OCI-LY1 (cell line): Measurements from ENCODE around the gene ADGRD2.

Experiments
- H2AFZ ChIP-seq: fragments of 200-600 bp; sonication (generic), shearing (Covaris generic); 2 replicates; pipeline ENCODE4 v1.6.0; 2014; ENCODE audit warnings: antibody characterized with exemption, mild to moderate bottlenecking, low read length
- H3F3A ChIP-seq: fragments of 200-600 bp; sonication (generic), shearing (Covaris generic); 2 replicates; pipeline ENCODE4 v1.6.0; 2014; ENCODE audit warnings: mild to moderate bottlenecking, antibody characterized with exemption, low read length, moderate library complexity; ENCODE audit not compliant: insufficient read depth
- H3K27ac ChIP-seq: fragments of 200-600 bp; sonication (generic); 2 replicates; pipeline ENCODE4 v1.5.1; 2014; ENCODE audit warnings: low read length, mixed run types, mild to moderate bottlenecking, low read depth; ENCODE audit not compliant: poor library complexity, severe bottlenecking
- H3K27me3 ChIP-seq: fragments of 200-600 bp; sonication (generic); 2 replicates; pipeline ENCODE4 v1.6.0; 2014; ENCODE audit warnings: antibody characterized with exemption, mild to moderate bottlenecking, low read length, moderate library complexity; ENCODE audit not compliant: insufficient read depth
- H3K36me3 ChIP-seq: fragments of 200-600 bp; sonication (generic); 2 replicates; pipeline ENCODE4 v1.6.1; 2014; ENCODE audit warnings: mild to moderate bottlenecking, antibody characterized with exemption, low read length, moderate library complexity, mixed read lengths; ENCODE audit not compliant: insufficient read depth
- H3K4me1 ChIP-seq: fragments of 200-600 bp; sonication (generic); 2 replicates; pipeline ENCODE4 v1.5.1; 2014; ENCODE audit warnings: mild to moderate bottlenecking, low read length, moderate library complexity; ENCODE audit not compliant: insufficient read depth, severe bottlenecking
- H3K4me2 ChIP-seq: fragments of 200-600 bp; sonication (generic), shearing (Covaris generic); 2 replicates; pipeline ENCODE4 v1.6.1; 2014; ENCODE audit warnings: low read length
- H3K4me3 ChIP-seq: fragments of 200-600 bp; sonication (generic); 2 replicates; pipeline ENCODE4 v1.5.1; 2014; ENCODE audit warnings: low read length, low read depth, mild to moderate bottlenecking, mixed read lengths; ENCODE audit not compliant: poor library complexity, severe bottlenecking
- H3K79me2 ChIP-seq: fragments of 200-600 bp; shearing (Covaris generic); 2 replicates; pipeline ENCODE4 v1.6.1; 2016; ENCODE audit warnings: mixed run types, low read length, mixed read lengths; ENCODE audit not compliant: insufficient read depth
- H3K9ac ChIP-seq: fragments of 200-600 bp; sonication (generic), shearing (Covaris generic); 2 replicates; pipeline ENCODE4 v1.6.1; 2014; ENCODE audit warnings: mild to moderate bottlenecking, low read length, mixed read lengths
- H3K9me2 ChIP-seq: fragments of 200-600 bp; sonication (generic), shearing (Covaris generic); 2 replicates; pipeline ENCODE4 v1.6.1; 2014; ENCODE audit warnings: low read depth, mild to moderate bottlenecking, low read length, mixed read lengths
- H3K9me3 ChIP-seq: fragments of 200-600 bp; shearing (Covaris generic); 2 replicates; pipeline ENCODE4 v1.6.1; 2014; ENCODE audit warnings: low read length, mixed read lengths
- H4K20me1 ChIP-seq: fragments of 200-600 bp; sonication (generic), shearing (Covaris generic); 2 replicates; pipeline ENCODE4 v1.6.0; 2016; ENCODE audit warnings: mild to moderate bottlenecking, low read length; ENCODE audit not compliant: insufficient read depth
- EZH2 ChIP-seq: fragments of 200-600 bp; sonication (generic), shearing (Covaris generic); IDR thresholded peaks from 2 replicates; pipeline ENCODE4 v1.8.0; 2017; ENCODE audit warnings: borderline replicate concordance, mixed run types, mild to moderate bottlenecking, antibody characterized with exemption, low read length, moderate library complexity, mixed read lengths
- TF ChIP-seq, protein P1 (sequence below): fragments of 200-600 bp; sonication (generic), shearing (Covaris generic); IDR thresholded peaks from 2 replicates; pipeline ENCODE4 v1.5.1; 2017; ENCODE audit warnings: mild to moderate bottlenecking, antibody characterized with exemption, low read length, moderate library complexity, mixed read lengths

ADGRD2 gene

DNA sequence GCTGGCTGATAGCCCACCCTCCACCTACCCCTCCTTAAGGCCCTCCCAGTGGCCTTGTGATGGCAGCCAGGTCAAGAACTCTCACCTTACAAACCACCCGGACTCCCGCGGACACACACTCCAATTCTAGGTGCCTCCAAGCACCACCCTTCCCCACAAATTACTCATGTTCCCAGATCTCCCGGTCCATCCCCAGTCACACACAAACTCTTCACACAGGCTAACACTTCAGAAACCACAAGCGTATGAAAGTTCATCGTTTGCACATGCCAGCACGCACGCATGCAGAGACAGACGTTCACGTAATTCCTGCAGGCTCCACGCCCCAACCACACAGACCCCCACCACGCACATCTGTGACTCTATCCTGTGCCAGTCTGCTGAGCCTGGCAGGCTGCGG is 39.0 kb downstream of the ADGRD2 start:
- H3K36me3 ChIP-seq, result no peaks in the 10 kb centered on the region
- H3K27ac ChIP-seq, result no peak overlapping the region
- H3K4me1 ChIP-seq, result no peaks in the 10 kb centered on the region
- H3F3A ChIP-seq, result no peaks in the 10 kb centered on the region
- TF ChIP-seq, protein P1, sequence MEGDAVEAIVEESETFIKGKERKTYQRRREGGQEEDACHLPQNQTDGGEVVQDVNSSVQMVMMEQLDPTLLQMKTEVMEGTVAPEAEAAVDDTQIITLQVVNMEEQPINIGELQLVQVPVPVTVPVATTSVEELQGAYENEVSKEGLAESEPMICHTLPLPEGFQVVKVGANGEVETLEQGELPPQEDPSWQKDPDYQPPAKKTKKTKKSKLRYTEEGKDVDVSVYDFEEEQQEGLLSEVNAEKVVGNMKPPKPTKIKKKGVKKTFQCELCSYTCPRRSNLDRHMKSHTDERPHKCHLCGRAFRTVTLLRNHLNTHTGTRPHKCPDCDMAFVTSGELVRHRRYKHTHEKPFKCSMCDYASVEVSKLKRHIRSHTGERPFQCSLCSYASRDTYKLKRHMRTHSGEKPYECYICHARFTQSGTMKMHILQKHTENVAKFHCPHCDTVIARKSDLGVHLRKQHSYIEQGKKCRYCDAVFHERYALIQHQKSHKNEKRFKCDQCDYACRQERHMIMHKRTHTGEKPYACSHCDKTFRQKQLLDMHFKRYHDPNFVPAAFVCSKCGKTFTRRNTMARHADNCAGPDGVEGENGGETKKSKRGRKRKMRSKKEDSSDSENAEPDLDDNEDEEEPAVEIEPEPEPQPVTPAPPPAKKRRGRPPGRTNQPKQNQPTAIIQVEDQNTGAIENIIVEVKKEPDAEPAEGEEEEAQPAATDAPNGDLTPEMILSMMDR, result no peak
- TF ChIP-seq EZH2, result no peak
- H3K79me2 ChIP-seq, result no peaks in the 10 kb centered on the region
- H2AFZ ChIP-seq, result no peak overlapping the region
- H3K9me3 ChIP-seq, result no peaks in the 10 kb centered on the region
- no peak overlapping the region for H3K4me3 ChIP-seq
- no peak overlapping the region for H3K4me2 ChIP-seq
- 0 out of 2 replicates have a peak, but pooled peaks cover 5% of the 10 kb centered on the region for H3K27me3 ChIP-seq
- no peak overlapping the region for H3K9ac ChIP-seq
- H3K9me2 ChIP-seq, result no peaks in the 10 kb centered on the region
- no peaks in the 10 kb centered on the region for H4K20me1 ChIP-seq

- Histone ChIP-seq H3F3A (no peaks in the 10 kb centered on the region), H3K27me3 (0 out of 2 replicates have a peak, but pooled peaks cover 5% of the 10 kb centered on the region), H3K9ac (no peak overlapping the region), H3K4me2 (no peak overlapping the region), H3K4me3 (no peak overlapping the region), H3K9me2 (no peaks in the 10 kb centered on the region), H3K27ac (no peak overlapping the region), H2AFZ (no peak overlapping the region), H3K79me2 (no peaks in the 10 kb centered on the region), H4K20me1 (no peaks in the 10 kb centered on the region), H3K9me3 (no peaks in the 10 kb centered on the region), H3K4me1 (no peaks in the 10 kb centered on the region), H3K36me3 (no peaks in the 10 kb centered on the region)
- no peak for TF ChIP-seq EZH2
- TF ChIP-seq, protein P1, result no peak
Observed at GRCh38 chr9:124490004-124490403, 39.8 kb downstream of the ADGRD2 start.

DNA sequence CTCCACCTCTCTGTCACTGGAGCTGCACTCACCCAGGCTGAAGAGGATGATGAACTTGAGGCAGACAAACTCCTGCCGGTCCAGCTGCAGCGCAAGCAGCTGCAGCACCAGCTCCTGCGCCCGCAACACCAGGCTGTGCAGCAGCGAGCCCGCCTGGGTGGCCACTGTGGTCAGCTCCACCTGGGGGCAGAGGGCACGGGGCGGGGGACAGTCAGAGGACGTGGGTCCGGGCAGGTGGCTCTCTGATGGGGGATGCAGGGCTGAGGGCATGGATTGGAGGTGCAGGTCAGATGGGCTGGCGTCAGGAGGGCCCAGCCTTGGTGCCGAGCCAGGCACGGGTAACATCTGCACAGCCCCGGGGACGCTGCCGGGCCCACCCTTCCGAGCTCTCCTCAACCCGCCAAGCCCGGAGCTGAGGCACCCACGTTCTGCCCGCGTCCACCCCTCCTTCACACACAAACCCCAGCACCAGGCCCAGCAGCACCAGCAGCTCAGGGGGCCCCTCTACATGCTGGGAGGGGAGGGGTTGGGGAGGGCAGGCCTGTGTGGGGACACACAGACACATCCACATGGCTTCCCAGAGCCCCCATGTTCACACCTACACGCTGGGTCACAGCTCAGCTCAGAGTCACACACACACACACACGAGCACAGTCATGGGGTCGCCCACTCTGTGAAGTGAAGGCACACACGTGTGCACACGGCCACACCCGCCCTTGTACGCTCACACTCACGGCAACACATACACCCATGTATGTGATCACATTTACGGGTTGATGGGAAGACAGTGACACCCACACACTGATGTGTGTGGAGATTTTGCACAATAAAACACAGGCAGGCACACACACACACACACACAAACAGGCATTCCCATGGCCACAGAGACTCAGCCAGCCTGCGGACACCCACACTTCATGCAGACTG is 41.1 kb downstream of the ADGRD2 start:
- H3K4me1 ChIP-seq, result no peaks in the 10 kb centered on the region
- no peaks in the 10 kb centered on the region for H3K79me2 ChIP-seq
- H3K9ac ChIP-seq, result no peak overlapping the region
- TF ChIP-seq EZH2, result no peak
- TF ChIP-seq, protein P1, result no peak
- H3K4me2 ChIP-seq, result no peak overlapping the region
- no peak overlapping the region for H2AFZ ChIP-seq
- H3K9me3 ChIP-seq, result no peaks in the 10 kb centered on the region
- H3K36me3 ChIP-seq, result no peaks in the 10 kb centered on the region
- no peak overlapping the region for H3K27ac ChIP-seq
- no peaks in the 10 kb centered on the region for H3F3A ChIP-seq
- 0 out of 2 replicates have a peak, but pooled peaks cover 5% of the 10 kb centered on the region for H3K27me3 ChIP-seq
- H3K4me3 ChIP-seq, result no peak overlapping the region
- H3K9me2 ChIP-seq, result no peaks in the 10 kb centered on the region
- H4K20me1 ChIP-seq, result no peaks in the 10 kb centered on the region
